ENCODE data around the gene HOXB8.
A peak's percentile ranks its signal among the peaks of the same experiment; 100 is the strongest.

The HOXB8 gene

DNA sequence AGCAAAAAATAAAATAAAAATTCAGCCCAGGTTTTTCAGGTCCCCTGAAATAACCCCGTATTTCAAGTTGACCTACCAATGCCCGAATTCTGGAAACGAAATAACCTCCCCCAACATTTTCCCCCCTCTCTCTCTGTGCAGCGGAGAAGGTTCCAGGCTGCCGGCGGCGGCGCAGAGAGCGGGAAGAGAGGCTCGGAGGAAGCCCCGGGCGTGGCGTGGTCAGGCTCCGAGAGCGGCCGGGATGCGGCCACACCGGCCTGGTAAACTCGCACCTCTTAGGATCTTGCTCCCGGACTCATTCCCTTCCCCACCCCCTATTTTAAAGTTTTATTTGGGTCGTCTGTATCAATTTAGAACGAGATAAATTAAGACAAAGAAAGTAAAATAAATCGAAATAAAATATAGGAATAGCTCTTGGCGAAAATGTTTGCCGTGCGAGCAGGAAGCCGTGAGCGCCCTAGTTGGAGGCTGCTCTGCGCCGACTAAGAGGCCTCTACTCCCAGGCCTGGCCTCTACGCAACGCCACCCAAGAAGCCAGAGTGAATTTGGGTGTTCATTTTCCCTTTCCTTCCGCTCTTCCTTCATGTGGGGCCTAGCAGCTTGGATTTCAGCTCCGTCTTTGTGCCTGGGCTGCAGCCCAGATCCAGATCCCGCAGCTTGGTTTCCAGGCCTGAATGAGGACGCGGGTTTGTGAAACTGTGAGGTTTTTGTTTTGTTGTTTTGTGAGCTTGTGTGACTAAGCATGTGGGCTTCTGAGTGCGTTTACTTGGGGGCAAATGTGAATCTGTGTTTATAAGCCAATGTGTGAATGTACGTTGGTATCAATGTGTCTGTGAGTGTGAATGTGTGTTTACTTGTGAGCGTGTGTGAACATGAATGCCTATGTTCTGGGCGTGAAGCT is 8.9 kb downstream of the HOXB8 start:
- Histone ChIP-seq H3K27ac (ENCODE audit: poor library complexity, severe bottlenecking) (no peak overlapping the region), H3K27me3 (ENCODE audit: insufficient read depth, poor library complexity, severe bottlenecking) (no peaks in the 10 kb centered on the region), H3K4me1 (ENCODE audit: insufficient read depth, poor library complexity, severe bottlenecking) (peaks cover 18% of the 10 kb centered on the region), H3K9me3 (ENCODE audit: severe bottlenecking) (no peaks in the 10 kb centered on the region), H3K36me3 (ENCODE audit: low read depth) (no peaks in the 10 kb centered on the region), H3K4me3 (ENCODE audit: severe bottlenecking) (no peak overlapping the region)
- TF ChIP-seq, protein P1, sequence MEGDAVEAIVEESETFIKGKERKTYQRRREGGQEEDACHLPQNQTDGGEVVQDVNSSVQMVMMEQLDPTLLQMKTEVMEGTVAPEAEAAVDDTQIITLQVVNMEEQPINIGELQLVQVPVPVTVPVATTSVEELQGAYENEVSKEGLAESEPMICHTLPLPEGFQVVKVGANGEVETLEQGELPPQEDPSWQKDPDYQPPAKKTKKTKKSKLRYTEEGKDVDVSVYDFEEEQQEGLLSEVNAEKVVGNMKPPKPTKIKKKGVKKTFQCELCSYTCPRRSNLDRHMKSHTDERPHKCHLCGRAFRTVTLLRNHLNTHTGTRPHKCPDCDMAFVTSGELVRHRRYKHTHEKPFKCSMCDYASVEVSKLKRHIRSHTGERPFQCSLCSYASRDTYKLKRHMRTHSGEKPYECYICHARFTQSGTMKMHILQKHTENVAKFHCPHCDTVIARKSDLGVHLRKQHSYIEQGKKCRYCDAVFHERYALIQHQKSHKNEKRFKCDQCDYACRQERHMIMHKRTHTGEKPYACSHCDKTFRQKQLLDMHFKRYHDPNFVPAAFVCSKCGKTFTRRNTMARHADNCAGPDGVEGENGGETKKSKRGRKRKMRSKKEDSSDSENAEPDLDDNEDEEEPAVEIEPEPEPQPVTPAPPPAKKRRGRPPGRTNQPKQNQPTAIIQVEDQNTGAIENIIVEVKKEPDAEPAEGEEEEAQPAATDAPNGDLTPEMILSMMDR (IDR thresholded peaks at IDR 0.05; ENCODE audit: poor library complexity, severe bottlenecking), result no peak
- DNase-seq (ENCODE audit: low spot score) (no peak), ATAC-seq (ENCODE audit: low read depth) (no peak)

GRCh38 chr17:48605409-48605919 is 9.6 kb downstream of the HOXB8 start:
- TF ChIP-seq, protein P1 (IDR thresholded peaks at IDR 0.05; ENCODE audit: poor library complexity, severe bottlenecking), result no peak
- H3K27ac ChIP-seq (ENCODE audit: poor library complexity, severe bottlenecking), result peak overlapping the region; percentile 86
- peaks cover 18% of the 10 kb centered on the region for H3K4me1 ChIP-seq (ENCODE audit: insufficient read depth, poor library complexity, severe bottlenecking)
- H3K4me3 ChIP-seq (ENCODE audit: severe bottlenecking), result no peak overlapping the region
- H3K9me3 ChIP-seq (ENCODE audit: severe bottlenecking), result no peaks in the 10 kb centered on the region
- no peaks in the 10 kb centered on the region for H3K36me3 ChIP-seq (ENCODE audit: low read depth)
- no peaks in the 10 kb centered on the region for H3K27me3 ChIP-seq (ENCODE audit: insufficient read depth, poor library complexity, severe bottlenecking)
- ATAC-seq (ENCODE audit: low read depth) (no peak), DNase-seq (ENCODE audit: low spot score) (no peak)

GRCh38 chr17:48604770-48605329 is 10.2 kb downstream of the HOXB8 start, which contains the start of gene HOXB6:
Gene HOXB6, minus strand, starts transcription at chr17:48604986. Its CDS starts 6,836 bp downstream, at chr17:48598150.
- ATAC-seq (ENCODE audit: low read depth) (peak; percentile 34; the same call in 2 of the 3 replicates), DNase-seq (ENCODE audit: low spot score) (no peak)
- Histone ChIP-seq H3K36me3 (ENCODE audit: low read depth) (no peaks in the 10 kb centered on the region), H3K9me3 (ENCODE audit: severe bottlenecking) (no peaks in the 10 kb centered on the region), H3K4me3 (ENCODE audit: severe bottlenecking) (peak within 1 kb of the TSS; percentile 52), H3K4me1 (ENCODE audit: insufficient read depth, poor library complexity, severe bottlenecking) (peaks cover 16% of the 10 kb centered on the region), H3K27ac (ENCODE audit: poor library complexity, severe bottlenecking) (peak within 1 kb of the TSS; percentile 86), H3K27me3 (ENCODE audit: insufficient read depth, poor library complexity, severe bottlenecking) (no peaks in the 10 kb centered on the region)
- TF ChIP-seq, protein P1 (IDR thresholded peaks at IDR 0.05; ENCODE audit: poor library complexity, severe bottlenecking), result no peak

GRCh38 chr17:48603959-48604769 is 10.9 kb downstream of the HOXB8 start:
- TF ChIP-seq, protein P1 (IDR thresholded peaks at IDR 0.05; ENCODE audit: poor library complexity, severe bottlenecking), result peak; percentile 18
- H3K9me3 ChIP-seq (ENCODE audit: severe bottlenecking), result no peaks in the 10 kb centered on the region
- DNase-seq (ENCODE audit: low spot score) (no peak), ATAC-seq (ENCODE audit: low read depth) (peak; percentile 72)
- peaks cover 13% of the 10 kb centered on the region for H3K4me1 ChIP-seq (ENCODE audit: insufficient read depth, poor library complexity, severe bottlenecking)
- no peaks in the 10 kb centered on the region for H3K36me3 ChIP-seq (ENCODE audit: low read depth)
- no peaks in the 10 kb centered on the region for H3K27me3 ChIP-seq (ENCODE audit: insufficient read depth, poor library complexity, severe bottlenecking)
- H3K27ac ChIP-seq (ENCODE audit: poor library complexity, severe bottlenecking), result peak overlapping the region; percentile 86
- H3K4me3 ChIP-seq (ENCODE audit: severe bottlenecking), result peak overlapping the region; percentile 52

Data from RWPE2 (cell line).